HepG2 (cell line): ENCODE results near the gene TBC1D25. TPM values are rescaled to one million over a fixed set of nuclear protein-coding genes. Genes with fewer than 3 reads are reported as not detected.

ENCODE experiments used
- CCAR2 ChIP-seq: fragments of 200-400 bp; formaldehyde crosslinking; optimal IDR thresholded peaks from 2 replicates; pipeline ENCODE3; 2018; ENCODE audit warnings: low read depth, mild to moderate bottlenecking, low read length, moderate library complexity
- ELF1 ChIP-seq: sonication (generic); formaldehyde crosslinking; IDR thresholded peaks from 2 replicates; pipeline ENCODE4 v1.4.0; 2020; ENCODE audit warnings: missing genetic modification reagents
- FOXA1 ChIP-seq, 2 experiments: fragments of 450-650 bp in 1 of 2; sonication (generic) in 1 of 2; formaldehyde crosslinking in 1 of 2; IDR thresholded peaks; 2 replicates each; pipeline versions ENCODE4 v1.4.0 to v1.6.1; 2016 to 2020; ENCODE audit warnings: missing genetic modification reagents in 1 of 2
- IRF1 ChIP-seq: sonication (generic); formaldehyde crosslinking; IDR thresholded peaks from 2 replicates; pipeline ENCODE4 v1.4.0; 2020; ENCODE audit warnings: low read depth, mild to moderate bottlenecking, missing genetic modification reagents
- IRF2 ChIP-seq: IDR thresholded peaks from 2 replicates; pipeline ENCODE4 v1.6.1; 2018; ENCODE audit warnings: missing genetic modification reagents, missing compliant biosample characterization
- IRX3 ChIP-seq: sonication (generic); formaldehyde crosslinking; IDR thresholded peaks from 2 replicates; pipeline ENCODE4 v1.8.1; 2023; ENCODE audit warnings: mild to moderate bottlenecking, low read depth, missing genetic modification reagents, borderline replicate concordance
- KMT2B ChIP-seq: IDR thresholded peaks from 2 replicates; pipeline ENCODE4 v1.6.1; 2016; ENCODE audit warnings: missing genetic modification reagents, missing compliant biosample characterization
- LCORL ChIP-seq, 2 experiments: fragments of 450-650 bp in 1 of 2; sonication (generic) in 1 of 2; formaldehyde crosslinking in 1 of 2; IDR thresholded peaks; 2 replicates each; pipeline versions ENCODE4 v1.5.0 to v1.6.1; 2017 to 2020; ENCODE audit warnings: antibody characterized with exemption in 1 of 2, missing genetic modification reagents in 1 of 2
- MAFF ChIP-seq: IDR thresholded peaks from 2 replicates; pipeline ENCODE4 v1.6.1; 2011; ENCODE audit warnings: low read depth, low read length, improper control_type of control experiment
- MBNL3 ChIP-seq: fragments of 250-450 bp; sonication (Bioruptor Pico); conservative IDR thresholded peaks from 2 replicates; pipeline ENCODE4 v1.8.0; 2022; ENCODE audit warnings: mild to moderate bottlenecking, inconsistent platforms
- NR0B2 ChIP-seq: sonication (generic); formaldehyde crosslinking; IDR thresholded peaks from 2 replicates; pipeline ENCODE4 v1.4.0; 2020; ENCODE audit warnings: mild to moderate bottlenecking, missing genetic modification reagents
- PAX8 ChIP-seq: sonication (generic); formaldehyde crosslinking; IDR thresholded peaks from 2 replicates; pipeline ENCODE4 v1.8.0; 2022; ENCODE audit warnings: mild to moderate bottlenecking, missing genetic modification reagents, borderline replicate concordance
- PHF8 ChIP-seq: sonication (generic); formaldehyde crosslinking; IDR thresholded peaks from 2 replicates; pipeline ENCODE4 v1.5.0; 2020; ENCODE audit warnings: missing genetic modification reagents
- SIX1 ChIP-seq: sonication (generic); formaldehyde crosslinking; IDR thresholded peaks from 2 replicates; pipeline ENCODE4 v1.4.0; 2020; ENCODE audit warnings: missing genetic modification reagents, borderline replicate concordance
- TFDP2 ChIP-seq: sonication (generic); formaldehyde crosslinking; IDR thresholded peaks from 2 replicates; pipeline ENCODE4 v1.4.0; 2020; ENCODE audit warnings: missing genetic modification reagents
- TRIM22 ChIP-seq: fragments of 450-650 bp; IDR thresholded peaks from 2 replicates; pipeline ENCODE4 v1.6.1; 2017
- ZBTB10 ChIP-seq: sonication (generic); formaldehyde crosslinking; IDR thresholded peaks from 2 replicates; pipeline ENCODE4 v1.4.0; 2020; ENCODE audit warnings: missing genetic modification reagents, borderline replicate concordance
- ZNF12 ChIP-seq: sonication (generic); formaldehyde crosslinking; IDR thresholded peaks from 2 replicates; pipeline ENCODE4 v1.5.0; 2020; ENCODE audit warnings: missing genetic modification reagents
- ZNF558 ChIP-seq: sonication (generic); formaldehyde crosslinking; IDR thresholded peaks from 2 replicates; pipeline ENCODE4 v1.9.0; 2022; ENCODE audit warnings: mild to moderate bottlenecking, missing genetic modification reagents, borderline replicate concordance
- ZNF589 ChIP-seq: sonication (generic); formaldehyde crosslinking; conservative IDR thresholded peaks from 2 replicates; pipeline ENCODE4 v1.8.0; 2022; ENCODE audit warnings: mild to moderate bottlenecking, moderate library complexity, missing genetic modification reagents
- ZNF703 ChIP-seq: sonication (generic); formaldehyde crosslinking; IDR thresholded peaks from 2 replicates; pipeline ENCODE4 v1.5.1; 2020; ENCODE audit warnings: missing genetic modification reagents, mild to moderate bottlenecking, moderate library complexity, borderline replicate concordance
- ZSCAN20 ChIP-seq: sonication (generic); formaldehyde crosslinking; IDR thresholded peaks from 2 replicates; pipeline ENCODE4 v1.4.0; 2020; ENCODE audit warnings: missing genetic modification reagents, mild to moderate bottlenecking, borderline replicate concordance
- polyA plus RNA-seq, 8 experiments: library from polyadenylated mRNA; depleted of rRNA in 3 of 8; stranded (reverse) in 7 of 8; unstranded in 1 of 8; fragments of >200 nt; fragmentation: Illumina TruSeq in 4 of 8; extraction: Trizol in 4 of 8; gene quantifications; 2 replicates each; pipeline versions ENCODE4 v1.2.1 to v1.2.3, GENCODE V29; 2011 to 2016; ENCODE audit warnings: low read depth in 4 of 8, missing spikeins in 1 of 8, mixed read lengths in 1 of 8; ENCODE audit not compliant: insufficient read depth in 1 of 8
- total RNA-seq, 5 experiments: library from RNA; depleted of rRNA; stranded (reverse); fragments of >200 nt; fragmentation: Illumina TruSeq; extraction: Trizol; gene quantifications; 2 replicates each; pipeline ENCODE4 v1.2.3, GENCODE V29; 2016; ENCODE audit warnings: low read depth in 1 of 5

The TBC1D25 gene
- total and polyA plus RNA-seq, 2 of the 13 experiments (the other 11 are each of a cell fraction or from before 2014, with no cell fraction given), result 3.5 to 4.7 TPM

GRCh38 chrX:48574270-48575266 is 35.1 kb downstream of the TBC1D25 start, which contains the start of gene RBM3 (continued):
- TF ChIP-seq PHF8 (CRISPR knock-in tag) (peak; percentile 79), KMT2B (CRISPR knock-in tag) (peak; percentile 28; the same call in 1 of the 2 replicates), ZSCAN20 (CRISPR knock-in tag) (no peak), IRF1 (CRISPR knock-in tag) (no peak), TRIM22 (no peak), SIX1 (CRISPR knock-in tag) (no peak), PAX8 (no peak), FOXA1 (IDR thresholded peaks at IDR 0.05) (no peak), FOXA1 (CRISPR knock-in tag; IDR thresholded peaks at IDR 0.05) (no peak), ZNF589 (CRISPR knock-in tag) (no peak), TFDP2 (CRISPR knock-in tag) (no peak), CCAR2 (no peak), LCORL (IDR thresholded peaks at IDR 0.05) (no peak), LCORL (CRISPR knock-in tag; IDR thresholded peaks at IDR 0.05) (no peak), MBNL3 (CRISPR knock-in tag) (no peak), ZNF558 (CRISPR knock-in tag) (no peak; the same call in 1 of the 2 replicates), ZNF12 (CRISPR knock-in tag) (no peak), ZBTB10 (CRISPR knock-in tag) (peak; percentile 79; the same call in 1 of the 2 replicates), ZNF703 (CRISPR knock-in tag) (no peak), IRF2 (CRISPR knock-in tag) (peak; percentile 30), ELF1 (CRISPR knock-in tag) (peak; percentile 94), MAFF (no peak), NR0B2 (CRISPR knock-in tag) (peak; percentile 77; the same call in 1 of the 2 replicates), IRX3 (CRISPR knock-in tag) (0 out of 2 replicates have a peak, but pooled peaks have one; percentile 77)
